ENCODE data around the gene MYO5C.
"Not testable (repeated sequence)": the region's sequence is repeated elsewhere in the genome, so short reads cannot be mapped to it uniquely, and the experiment has no call there.

The MYO5C gene

DNA sequence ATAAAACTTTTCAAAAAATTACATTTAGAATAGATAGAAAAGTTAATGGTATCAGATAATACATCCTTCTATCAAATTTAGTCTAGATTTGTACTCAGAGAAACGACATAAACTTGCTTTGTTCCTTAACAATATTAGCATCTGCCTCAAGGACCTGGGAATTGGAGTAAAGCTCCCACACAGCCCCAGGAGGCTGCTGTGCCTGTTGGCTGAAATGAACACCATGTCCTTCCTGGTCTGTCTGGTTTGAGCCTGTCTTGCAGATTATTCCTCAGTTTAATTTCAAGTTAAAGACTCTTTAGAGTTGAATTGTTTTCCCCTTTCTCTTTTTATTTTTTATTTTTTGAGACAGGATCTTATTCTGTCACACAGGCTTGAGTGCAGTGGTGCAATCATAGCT, 123.8 kb downstream of the MYO5C start:
- no peak for DNase-seq

DNA sequence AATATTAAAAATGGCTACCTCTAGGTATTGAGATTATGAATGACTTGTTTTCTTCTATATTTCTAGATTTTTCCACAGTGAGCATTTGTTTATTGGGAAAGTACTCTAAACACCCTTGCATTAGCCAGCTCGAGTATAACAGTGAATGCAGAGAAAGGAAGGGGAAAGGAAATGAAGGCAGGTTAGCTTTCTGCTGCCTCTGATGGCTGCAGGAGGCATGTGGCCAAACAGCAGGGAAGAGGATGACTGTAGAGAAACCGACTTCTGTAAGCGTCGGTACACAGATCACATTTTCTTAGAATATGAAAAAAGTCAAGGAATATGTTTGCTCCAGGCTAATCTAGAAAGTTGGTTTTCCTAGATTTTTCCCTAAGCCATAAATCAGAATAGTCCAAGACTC, 124.2 kb downstream of the MYO5C start:
- DNase-seq: no peak

DNA sequence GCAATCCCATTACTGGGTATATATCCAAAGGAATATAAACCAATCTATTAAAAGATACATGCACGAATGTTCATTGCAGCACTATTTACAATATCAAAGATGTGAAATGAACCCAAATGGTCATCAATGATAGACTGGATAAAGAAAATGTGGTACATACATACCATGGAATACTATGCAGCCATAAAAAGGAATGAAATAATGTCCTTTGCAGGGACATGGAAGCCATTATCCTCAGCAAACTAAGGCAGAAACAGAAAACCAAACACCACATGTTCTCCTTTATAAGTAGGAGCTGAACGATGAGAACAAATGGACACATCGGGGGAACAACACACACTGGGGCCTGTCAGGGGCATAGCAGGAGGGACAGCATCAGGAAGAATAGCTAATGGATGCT, 125.4 kb downstream of the MYO5C start:
- DNase-seq: not testable (repeated sequence)

GRCh38 chr15:52165494-52166131, 130.0 kb downstream of the MYO5C start:
- DNase-seq: not testable (repeated sequence)

DNA sequence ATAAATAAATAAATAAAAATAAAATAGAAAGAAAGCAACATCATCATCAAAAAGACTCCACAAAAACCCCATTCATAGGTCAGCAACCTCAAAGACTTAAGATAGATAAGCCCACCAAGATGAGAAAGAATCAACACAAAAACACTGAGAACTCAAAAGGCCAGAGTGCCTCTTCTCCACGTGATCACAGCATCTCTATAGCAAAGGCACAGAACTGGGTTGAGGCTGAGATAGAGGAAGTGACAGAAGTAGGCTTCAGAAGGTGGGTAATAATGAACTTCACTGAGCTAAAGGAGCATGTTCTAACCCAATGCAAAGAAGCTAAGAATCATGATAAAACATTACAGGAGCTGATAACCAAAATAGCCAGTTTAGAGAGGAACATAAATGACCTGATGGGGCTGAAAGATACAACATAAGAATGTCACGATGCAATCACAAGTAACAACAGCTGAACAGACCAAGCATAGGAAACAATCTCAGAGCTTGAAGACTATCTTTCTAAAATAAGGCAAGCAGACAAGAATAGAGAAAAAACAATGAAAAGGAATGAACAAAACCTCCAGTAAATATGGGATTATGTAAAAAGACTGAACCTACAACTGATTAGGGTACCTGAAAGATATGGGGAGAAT, 130.9 kb downstream of the MYO5C start:
- no peak for DNase-seq

DNA sequence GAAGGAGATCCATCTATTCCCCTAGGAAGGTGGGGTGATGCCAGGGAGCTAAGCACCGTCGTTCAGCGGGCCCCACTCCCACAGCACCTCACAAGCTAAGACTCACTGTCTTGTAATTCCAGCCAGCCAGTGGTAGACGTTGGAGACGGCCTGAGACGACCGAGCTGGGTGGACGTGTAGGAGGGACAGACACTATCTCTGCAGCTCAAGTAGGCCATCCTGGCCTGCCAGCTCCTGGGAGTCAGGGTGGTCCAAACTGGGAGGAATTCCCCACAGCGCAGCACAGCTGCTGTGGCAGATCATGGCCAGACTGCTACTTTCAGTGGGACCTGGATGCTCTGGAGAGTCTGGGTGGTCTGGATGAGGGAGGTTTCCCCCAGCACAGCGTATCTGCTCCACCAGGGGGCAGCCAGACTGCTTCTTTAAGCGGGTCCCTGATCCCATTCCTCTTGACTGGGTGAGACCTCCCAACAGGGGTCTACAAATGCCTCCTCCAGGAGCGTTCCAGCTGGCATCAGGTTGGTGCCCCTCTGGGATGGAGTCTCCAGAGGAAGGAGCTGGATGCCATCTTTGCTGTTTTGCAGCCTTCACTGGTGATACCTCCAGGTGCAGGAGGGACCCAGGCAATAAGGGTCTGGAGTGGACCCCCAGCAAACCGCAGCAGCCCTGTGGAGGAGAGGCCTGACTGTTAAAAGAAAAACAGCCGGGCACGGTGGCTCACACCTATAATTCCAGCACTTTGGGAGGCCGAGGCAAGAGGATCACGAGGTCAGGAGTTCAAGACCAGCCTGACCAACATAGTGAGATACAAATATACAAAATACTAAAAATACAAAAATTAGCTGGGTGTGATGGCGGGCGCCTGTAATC, 132.0 kb downstream of the MYO5C start:
- no peak for DNase-seq

DNA sequence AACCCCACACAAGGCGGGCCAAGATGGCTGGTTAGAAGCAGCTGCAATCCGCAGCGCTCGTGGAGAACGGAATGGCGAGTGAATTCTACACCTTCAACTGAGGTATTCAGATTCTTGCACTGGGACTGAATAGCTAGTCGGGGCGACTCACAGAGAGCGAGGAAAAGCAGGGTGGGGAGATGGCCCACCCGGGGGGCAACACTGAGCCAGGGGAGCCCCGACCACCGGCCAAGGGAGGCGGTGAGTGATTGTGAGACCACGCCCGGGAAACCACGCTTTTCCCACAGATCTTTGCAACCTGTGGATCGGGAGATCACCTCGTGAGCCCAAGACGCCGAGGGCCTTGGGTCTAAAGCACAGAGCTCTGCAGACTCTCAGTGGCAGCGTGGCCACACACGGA, 132.7 kb downstream of the MYO5C start:
- no peak for DNase-seq

GRCh38 chr15:52162260-52162659, 133.3 kb downstream of the MYO5C start:
- DNase-seq: no peak

DNA sequence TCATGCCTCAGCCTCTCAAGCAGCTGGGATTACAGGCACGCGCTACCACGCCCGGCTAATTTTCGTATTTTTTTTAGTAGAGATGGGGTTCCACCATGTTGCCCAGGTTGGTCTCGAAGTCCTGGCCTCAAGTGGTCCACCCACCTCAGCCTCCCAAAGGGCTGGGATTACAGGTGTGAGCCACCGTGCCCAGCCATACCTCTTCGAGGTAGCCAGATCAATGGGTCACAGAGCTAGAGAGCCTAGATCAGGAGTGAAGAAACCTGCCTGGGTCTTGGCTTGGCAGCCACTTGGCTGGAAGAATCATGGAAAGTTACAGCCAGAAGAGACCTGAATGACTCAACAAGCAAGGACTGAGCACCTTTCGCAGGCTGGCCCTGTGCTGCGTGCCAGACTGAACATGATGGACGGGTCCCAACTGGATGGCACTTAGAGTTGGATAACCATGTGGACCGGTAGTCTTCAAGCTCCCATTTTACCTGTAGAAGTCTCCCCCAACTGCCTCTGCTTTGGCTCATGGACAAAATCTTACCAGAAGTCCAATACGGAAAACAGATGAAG, 134.1 kb downstream of the MYO5C start:
- DNase-seq: no peak

DNA sequence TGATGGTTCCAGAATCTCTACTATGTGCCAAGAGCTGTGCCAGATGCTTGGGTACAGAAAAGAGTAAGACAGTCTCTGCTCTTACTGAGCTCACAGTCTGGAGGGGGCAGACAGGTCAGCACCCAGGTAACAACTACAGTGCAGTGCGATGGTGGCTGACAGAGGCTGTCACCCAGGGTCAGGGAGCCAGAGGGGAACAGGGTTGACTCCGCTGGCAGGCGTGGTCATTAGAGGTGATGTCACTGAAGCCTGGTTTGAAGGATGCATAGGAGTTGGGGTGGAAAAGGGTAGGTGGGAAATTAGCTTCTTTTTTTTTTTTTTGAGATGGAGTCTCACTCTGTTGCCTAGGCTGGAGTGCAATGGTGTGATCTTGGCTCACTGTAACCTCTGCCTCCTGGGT, 136.0 kb downstream of the MYO5C start:
- DNase-seq: no peak

DNA sequence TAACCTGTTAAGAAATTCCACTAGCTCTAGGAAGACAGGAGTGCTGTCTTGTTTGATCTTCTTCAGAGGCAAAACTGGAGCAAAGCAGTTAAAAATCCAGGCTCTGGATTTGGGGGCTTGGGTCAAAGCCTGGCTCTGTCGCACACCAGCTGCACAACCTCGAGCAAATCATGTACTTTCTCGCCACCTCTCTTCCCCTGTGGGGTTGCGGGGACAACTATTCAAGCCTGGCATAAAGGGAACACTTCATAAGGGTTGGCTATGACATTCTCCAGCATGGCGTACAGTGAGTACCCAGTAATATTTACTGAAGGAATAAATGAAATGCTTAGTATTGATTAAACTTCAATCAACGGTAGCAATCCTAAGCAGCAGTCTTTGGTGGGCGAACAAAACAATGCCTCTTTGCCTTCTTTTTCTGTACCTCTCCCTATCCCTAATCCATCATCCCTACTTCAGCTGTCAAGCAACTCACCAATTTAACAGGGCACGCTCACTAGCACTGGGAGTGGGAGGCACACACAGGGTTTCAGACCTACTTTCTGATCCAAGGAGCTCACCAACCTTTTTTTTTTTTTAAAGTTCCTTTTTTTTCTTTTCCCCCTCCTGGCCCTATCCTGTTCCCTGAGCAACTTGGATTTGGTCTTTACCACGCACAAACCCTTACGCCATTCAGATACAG, 137.4 kb downstream of the MYO5C start:
- DNase-seq: no peak

DNA sequence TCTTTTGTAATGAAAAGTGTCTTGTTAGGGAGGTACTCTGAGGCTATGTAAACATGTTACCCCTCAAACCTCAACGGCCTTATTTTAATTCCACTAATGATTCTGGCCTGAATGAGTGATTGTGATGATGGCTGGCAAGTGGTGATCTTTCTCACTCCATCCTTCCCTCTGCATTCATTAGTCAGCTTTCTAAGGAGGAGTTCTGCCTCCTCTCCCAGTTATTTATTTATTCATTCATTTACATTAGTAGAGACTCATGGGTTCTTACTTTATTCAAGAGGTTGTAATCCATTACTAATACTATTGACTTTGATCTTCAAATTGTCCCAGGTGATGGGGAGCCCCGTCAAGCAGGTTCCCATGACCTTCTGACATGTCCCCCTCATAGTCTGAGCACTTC, 139.7 kb downstream of the MYO5C start:
- no peak for DNase-seq

DNA sequence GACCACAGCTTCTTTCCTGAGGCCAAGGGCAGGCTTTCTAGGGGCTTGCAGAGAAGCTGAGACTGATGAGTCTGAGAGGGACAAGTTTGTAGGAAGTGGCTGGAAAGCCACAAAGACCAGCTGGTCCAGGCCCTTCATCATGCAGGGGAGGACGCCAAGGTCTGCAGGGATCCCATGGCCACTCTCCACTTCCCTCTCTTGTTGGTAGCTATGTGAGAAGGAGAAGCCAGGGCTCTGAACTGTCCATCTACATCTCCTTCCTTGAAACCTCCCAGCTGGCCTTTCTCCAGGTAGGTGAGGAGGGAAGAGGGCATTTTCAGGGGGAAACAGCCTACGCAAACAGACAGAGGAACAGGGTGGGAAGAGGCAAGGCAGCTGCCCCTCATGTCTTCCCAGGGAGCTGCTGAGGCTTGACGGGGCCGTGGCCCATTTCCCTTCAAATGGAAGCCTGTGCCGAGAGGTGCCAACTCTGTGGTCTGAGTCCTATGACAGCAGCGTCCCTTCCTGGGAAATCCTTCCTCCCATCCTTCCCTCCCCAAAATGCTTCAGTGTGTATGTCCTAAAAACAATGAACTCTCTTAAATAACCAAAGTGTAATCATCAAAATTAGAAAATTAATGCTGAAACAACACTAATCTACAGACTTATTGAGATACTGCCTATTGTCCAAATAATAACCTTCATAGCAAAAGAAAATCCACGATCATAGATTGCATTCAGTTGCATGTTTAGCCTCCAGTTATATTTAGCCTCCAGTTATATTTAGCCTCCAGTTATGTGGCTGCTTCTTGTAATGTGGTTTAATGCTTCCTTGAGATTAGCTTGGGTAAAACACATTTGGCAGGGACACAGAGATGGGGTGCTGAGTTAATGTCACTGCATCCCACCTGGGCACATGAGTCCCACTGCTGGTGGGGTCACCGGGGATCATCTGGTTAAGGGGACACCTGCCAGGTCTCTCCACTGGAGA, 140.4 kb downstream of the MYO5C start:
- no peak for DNase-seq

DNA sequence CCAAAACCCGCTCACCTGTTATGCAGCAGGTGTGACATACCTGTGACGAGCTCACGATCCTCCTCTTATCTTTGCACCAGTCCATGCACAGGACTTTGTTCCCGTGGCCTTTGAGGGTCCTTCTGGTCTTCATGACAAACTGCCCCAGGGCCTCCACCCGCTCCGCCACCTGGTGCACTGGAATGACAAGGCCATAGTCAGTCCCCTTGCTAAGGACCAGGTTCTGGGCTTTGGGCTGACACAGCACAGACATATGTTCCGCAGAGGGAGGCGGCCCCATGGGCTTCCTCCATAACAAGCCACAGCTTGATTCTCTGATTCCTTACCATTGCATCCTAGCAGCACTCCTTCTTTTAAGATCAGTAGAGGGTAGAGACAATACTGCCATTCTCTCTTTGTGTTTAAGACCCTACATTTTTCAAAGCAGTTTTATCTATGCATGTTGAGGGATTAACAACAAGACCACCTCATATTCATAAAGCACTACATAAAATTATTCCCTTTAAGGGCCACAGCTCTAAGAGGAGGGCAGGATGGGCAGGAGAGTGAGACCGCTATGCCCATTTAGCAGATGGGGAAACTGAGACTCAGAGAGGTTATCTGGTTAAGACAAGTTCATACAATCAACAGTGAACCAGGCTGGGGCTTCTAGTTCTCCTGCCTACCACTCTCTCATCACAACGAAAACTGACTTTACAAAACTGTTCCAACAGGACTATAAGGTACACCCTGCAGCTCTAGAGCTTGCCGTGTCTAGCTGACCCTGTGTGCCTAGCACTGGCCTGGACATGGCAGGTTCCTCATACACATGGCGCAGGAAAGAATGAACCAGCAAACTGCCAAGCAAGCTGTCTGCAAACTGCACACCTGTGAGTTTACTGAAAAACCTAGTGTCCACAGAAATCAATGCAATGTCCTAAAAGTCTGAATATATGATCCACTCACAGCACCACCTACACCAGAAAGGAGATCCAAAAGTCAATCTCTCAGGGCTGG, 141.4 kb downstream of the MYO5C start:
- DNase-seq: no peak

GRCh38 chr15:52151353-52151752, 144.3 kb downstream of the MYO5C start:
- DNase-seq: no peak

- no peak for DNase-seq
These were observed 144.7 kb downstream of the MYO5C start for GRCh38 chr15:52150871-52151270.

GRCh38 chr15:52150043-52150825, 145.4 kb downstream of the MYO5C start:
- no peak for DNase-seq

DNA sequence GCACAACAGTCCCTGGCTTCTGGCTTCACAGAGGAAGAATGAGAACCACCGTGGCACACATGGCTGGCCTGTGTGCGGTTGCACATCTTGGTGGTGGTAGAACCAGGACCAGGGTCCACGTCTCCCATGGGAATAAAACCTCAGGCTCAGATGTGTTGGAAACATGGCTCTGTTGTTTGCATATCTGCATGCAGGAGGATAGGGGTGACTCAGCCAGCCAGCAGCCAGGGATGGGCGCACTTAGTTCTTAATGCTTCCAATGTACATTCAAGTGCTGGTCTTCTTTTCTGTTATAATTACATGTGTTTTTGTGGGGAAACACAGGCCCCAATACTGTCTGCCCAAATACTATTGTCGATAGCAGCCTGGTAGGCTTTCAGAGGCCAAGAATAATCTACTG, 147.2 kb downstream of the MYO5C start:
- no peak for DNase-seq

- DNase-seq: no peak
These were observed 148.8 kb downstream of the MYO5C start for GRCh38 chr15:52146776-52147175.

Measured in right kidney (tissue), 1 donor.